Left renal cortex interstitium (tissue), 4 donors: ENCODE measurements around the gene SLC15A4. TPM values are rescaled to one million over a fixed set of nuclear protein-coding genes. Genes with fewer than 3 reads are reported as not detected.
"Not testable (repeated sequence)": the region's sequence is repeated elsewhere in the genome, so short reads cannot be mapped to it uniquely, and the experiment has no call there.

Source experiments
- DNase-seq, 4 donors: peaks; one replicate each; pipeline ENCODE4 v3.0.0-alpha.2; 2013; ENCODE audit warnings: low read depth in 4 of 4, low spot score in 2 of 4, missing footprints in 1 of 4
- polyA plus RNA-seq, 4 donors: library from polyadenylated mRNA; unstranded; fragments of 120-200 nt; gene quantifications; one replicate each; pipeline ENCODE4 v1.2.1, GENCODE V29; 2013; ENCODE audit not compliant: insufficient read length in 4 of 4

The SLC15A4 gene
- polyA plus RNA-seq, result 10 to 100 TPM; 26.2 to 35.3 (median 30.6) TPM

GRCh38 chr12:128823916-128824839 lies at the start of gene SLC15A4:
TSS of gene SLC15A4 (minus strand) at chr12:128823958. CDS start at chr12:128823943, 15 bp downstream.
- DNase-seq, result peak; percentile 77 to 92 (median 82)

GRCh38 chr12:128872303-128872702 lies 48.5 kb upstream of the SLC15A4 start:
- no peak for DNase-seq

- DNase-seq, result no peak
Observed at GRCh38 chr12:128871516-128871892, 47.7 kb upstream of the SLC15A4 start.

- DNase-seq, result no peak
Observed at GRCh38 chr12:128867466-128867865, 43.7 kb upstream of the SLC15A4 start.

- no peak for DNase-seq
Observed at GRCh38 chr12:128864516-128865186, 40.9 kb upstream of the SLC15A4 start.

GRCh38 chr12:128863957-128864356 lies 40.2 kb upstream of the SLC15A4 start:
- DNase-seq, result no peak

GRCh38 chr12:128861226-128862016 lies 37.7 kb upstream of the SLC15A4 start:
- DNase-seq, result no peak

GRCh38 chr12:128859311-128859710 lies 35.6 kb upstream of the SLC15A4 start:
- DNase-seq, result no peak

GRCh38 chr12:128857133-128857763 lies 33.5 kb upstream of the SLC15A4 start:
- no peak for DNase-seq

GRCh38 chr12:128856791-128857078 lies 33.0 kb upstream of the SLC15A4 start:
- no peak for DNase-seq

- DNase-seq, result no peak
Observed at GRCh38 chr12:128856035-128856790, 32.5 kb upstream of the SLC15A4 start.

GRCh38 chr12:128853600-128854197 lies 29.9 kb upstream of the SLC15A4 start:
- DNase-seq, result no peak

- DNase-seq, result no peak
Observed at GRCh38 chr12:128852885-128853599, 29.3 kb upstream of the SLC15A4 start, which contains the start of gene GLT1D1. TSS of gene GLT1D1 (plus strand) at chr12:128853478. CDS start at chr12:128853582, 104 bp downstream.

- no peak for DNase-seq
Observed at GRCh38 chr12:128852026-128852698, 28.4 kb upstream of the SLC15A4 start.

GRCh38 chr12:128851429-128851828 lies 27.7 kb upstream of the SLC15A4 start:
- not testable (repeated sequence) for DNase-seq

- DNase-seq, result no peak
Observed at GRCh38 chr12:128850400-128850799, 26.6 kb upstream of the SLC15A4 start.

- DNase-seq, result not testable (repeated sequence)
Observed at GRCh38 chr12:128849806-128850205, 26.0 kb upstream of the SLC15A4 start.

- DNase-seq, result no peak
Observed at GRCh38 chr12:128848371-128848770, 24.6 kb upstream of the SLC15A4 start.
